NCI-H69 (cell line): ENCODE data around the gene MVB12B.
A peak's percentile ranks its signal among the peaks of the same experiment; 100 is the strongest.

ENCODE experiments used
- DNase-seq: peaks from one replicate; lab custom pipeline; 2025; lab: John Stamatoyannopoulos, UW

The MVB12B gene

GRCh38 chr9:126521551-126521950 is 194.9 kb downstream of the MVB12B start:
- no peak for DNase-seq

DNA sequence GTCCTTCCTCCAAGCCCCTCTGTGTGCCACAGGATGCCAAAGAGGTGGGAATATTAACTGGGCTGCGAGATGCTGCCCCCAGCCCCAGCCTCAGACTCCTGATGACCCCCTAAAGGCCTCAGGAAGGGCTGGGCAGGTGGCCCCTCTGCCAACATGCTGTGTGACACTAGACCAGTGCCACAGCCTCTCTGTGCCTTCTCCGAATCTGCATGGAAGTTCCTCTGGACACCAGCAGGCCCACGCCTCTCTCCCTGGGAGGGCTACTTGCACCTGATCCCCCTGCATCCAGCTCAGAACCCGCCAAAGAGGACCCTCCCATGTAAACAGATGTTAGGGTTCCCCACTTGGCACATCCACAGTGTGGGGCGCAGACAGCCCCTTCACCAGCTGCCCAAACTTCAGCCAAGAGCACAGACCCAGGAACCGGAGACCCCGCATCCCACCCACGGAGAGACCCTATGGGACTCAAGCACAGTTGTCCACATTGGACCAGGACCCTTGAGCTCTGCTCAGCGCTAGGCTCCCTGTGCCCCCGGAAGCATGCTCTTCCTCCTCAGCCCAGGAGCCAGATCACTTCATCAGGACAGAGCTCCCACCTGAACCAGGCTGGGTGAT is 195.5 kb downstream of the MVB12B start:
- no peak for DNase-seq

- no peak for DNase-seq
These were observed 196.2 kb downstream of the MVB12B start for GRCh38 chr9:126522612-126523356.

- DNase-seq = no peak
These were observed 197.0 kb downstream of the MVB12B start for GRCh38 chr9:126523611-126524111.

DNA sequence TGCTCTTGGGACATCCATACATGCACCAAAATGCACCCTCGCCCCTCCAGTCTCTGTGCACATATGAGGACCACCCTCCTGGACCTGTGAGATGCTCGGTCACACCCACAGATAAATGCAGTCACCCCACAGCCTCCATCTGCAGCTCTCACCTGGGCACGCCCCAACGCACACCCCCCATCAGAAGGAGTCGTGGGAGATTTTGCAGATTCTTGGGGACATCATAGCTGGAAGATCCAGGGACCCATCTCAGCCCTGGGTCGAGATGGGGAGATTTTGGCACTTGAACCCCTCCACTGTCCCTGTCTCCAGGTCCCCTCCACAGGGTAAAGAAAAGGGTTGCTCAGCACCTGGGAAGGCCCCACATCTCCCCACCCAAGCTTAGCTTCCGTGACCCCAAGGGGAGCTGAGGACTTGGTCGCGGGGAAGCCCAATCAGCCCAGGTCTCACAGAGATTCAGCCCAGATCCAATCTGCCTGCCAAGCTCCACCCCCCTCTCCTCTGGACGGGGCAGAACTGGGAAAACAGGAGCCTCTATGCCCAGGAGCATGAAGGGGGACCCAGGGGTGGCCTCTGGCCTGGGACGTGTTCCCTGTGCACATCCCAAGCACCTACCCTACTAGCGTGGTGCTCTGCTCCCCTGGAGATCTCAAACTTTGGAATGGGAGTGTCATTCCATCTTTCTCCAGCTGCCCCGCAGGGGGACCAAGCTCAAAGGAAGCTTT is 197.9 kb downstream of the MVB12B start:
- no peak for DNase-seq

GRCh38 chr9:126526218-126527108 is 199.8 kb downstream of the MVB12B start:
- DNase-seq = no peak

- no peak for DNase-seq
These were observed 200.6 kb downstream of the MVB12B start for GRCh38 chr9:126527109-126527825.

GRCh38 chr9:126528111-126528510 is 201.5 kb downstream of the MVB12B start:
- DNase-seq = no peak

- no peak for DNase-seq
These were observed 202.3 kb downstream of the MVB12B start for GRCh38 chr9:126528915-126529314.

DNA sequence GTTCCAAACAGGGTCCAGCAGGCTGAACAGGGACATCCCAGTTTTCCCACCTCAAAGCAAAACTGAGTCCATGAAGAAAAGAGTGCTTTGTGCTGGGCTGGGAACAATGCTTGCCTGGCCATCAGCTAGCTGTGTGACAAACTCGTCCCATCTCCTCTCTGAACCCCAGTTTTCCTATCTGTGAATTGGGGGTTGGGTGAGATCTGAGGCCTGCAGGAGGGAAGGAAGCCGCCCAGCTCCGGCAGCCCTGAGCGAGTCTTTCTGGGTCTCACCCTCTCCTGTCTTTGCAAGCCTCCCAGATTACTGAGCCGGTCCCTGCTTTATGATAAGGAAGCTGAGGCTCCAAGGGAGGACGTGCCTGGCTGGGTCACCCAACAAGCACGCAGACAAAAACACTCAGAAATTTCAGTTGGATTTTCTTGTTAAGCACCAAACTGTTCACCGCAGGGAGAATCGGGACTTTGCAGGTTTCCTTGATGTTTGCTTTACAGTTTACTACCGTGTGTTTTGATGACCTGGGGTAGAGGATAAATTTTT is 204.5 kb downstream of the MVB12B start:
- no peak for DNase-seq

GRCh38 chr9:126531591-126531990 is 205.0 kb downstream of the MVB12B start:
- DNase-seq = no peak

DNA sequence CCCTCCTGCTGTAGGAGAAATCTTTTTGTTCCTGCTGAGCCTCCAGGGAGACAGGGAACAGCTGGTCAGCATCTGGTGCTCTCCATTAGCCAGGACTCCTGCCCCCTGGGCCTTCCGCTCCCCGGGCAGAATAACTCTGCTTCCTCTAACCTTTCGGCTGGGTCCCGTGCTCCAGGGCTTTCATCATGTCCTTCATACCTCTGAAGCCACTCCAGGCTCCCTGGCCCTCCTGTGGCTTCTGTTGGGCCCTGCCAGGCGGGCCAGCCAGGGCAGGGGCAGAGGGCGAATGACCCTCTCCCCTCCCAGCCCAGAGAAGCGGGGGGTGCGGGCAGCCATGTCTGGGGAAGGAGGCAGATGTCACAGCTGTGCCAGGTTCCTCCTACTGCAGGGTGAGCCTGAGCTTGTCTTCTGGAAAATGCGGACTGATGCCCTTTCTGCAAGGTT is 205.4 kb downstream of the MVB12B start:
- peak; percentile 40 for DNase-seq

DNA sequence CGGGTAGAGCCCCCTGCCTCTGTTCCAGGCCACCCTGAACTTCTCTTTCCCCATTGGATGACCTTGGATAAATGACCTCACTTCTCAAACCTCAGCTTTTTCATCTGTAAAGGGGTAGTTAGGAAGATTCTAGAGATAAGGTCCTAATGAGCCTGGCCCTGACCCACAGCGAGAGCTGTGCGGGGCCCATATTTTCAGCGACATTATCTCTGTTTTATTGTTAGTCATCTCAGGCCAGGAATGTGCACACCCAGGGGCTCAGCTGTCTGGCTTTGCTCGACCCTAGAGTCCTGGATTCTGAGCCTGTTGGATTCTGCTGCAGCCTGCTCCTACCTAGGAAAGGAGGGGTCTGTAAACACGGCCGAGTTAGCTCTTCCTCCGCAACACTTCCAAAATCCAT is 205.9 kb downstream of the MVB12B start:
- DNase-seq = no peak

DNA sequence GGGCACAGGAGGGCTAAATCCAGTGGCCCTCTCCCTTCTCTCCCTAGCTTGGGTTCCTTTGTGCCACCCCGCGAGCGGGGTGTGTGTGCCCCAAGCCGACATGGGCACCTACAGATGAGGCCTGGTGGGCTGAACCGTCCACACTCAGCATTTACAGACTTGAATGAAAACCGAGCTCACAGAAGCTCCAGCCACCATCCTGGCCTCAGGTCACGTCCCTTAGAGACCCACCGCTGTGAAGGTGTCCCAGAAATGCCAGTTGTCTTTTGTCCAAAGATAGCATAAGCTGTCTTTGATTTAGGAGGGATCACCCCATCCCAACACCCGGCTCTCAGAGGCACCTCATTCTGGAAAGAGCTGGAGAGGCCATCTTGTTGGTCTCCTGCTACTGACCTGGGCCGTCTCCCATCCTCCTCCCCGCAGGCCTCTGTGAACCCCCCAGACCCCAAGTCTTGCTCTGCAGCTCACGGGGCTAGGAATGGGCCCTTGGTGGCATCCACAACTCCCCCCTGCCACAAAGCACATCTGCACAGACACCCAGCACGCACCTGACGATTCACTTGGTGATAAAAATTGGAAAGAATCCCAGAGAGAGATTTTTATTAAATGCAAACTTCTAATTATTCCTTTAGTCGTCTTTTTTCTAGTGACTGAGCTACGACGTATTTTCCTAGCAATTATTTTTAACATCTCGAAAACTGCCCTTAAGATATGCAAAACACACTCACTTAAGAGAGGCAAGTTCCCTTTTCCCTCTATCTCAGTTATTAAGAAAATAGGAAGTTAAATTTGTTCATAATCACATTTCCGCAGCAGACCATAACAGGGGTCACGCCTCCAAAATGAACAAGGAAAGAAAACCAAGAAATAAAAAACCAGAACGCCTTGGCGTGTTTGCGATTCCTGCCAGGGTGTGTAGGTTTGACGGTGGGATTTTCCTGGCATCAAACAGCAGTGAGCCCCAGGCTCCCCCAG is 206.6 kb downstream of the MVB12B start:
- no peak for DNase-seq

GRCh38 chr9:126533926-126534310 is 207.3 kb downstream of the MVB12B start:
- DNase-seq = no peak

GRCh38 chr9:126534431-126535186 is 208.0 kb downstream of the MVB12B start:
- DNase-seq = no peak

- DNase-seq = no peak
These were observed 209.5 kb downstream of the MVB12B start for GRCh38 chr9:126536131-126536530.

DNA sequence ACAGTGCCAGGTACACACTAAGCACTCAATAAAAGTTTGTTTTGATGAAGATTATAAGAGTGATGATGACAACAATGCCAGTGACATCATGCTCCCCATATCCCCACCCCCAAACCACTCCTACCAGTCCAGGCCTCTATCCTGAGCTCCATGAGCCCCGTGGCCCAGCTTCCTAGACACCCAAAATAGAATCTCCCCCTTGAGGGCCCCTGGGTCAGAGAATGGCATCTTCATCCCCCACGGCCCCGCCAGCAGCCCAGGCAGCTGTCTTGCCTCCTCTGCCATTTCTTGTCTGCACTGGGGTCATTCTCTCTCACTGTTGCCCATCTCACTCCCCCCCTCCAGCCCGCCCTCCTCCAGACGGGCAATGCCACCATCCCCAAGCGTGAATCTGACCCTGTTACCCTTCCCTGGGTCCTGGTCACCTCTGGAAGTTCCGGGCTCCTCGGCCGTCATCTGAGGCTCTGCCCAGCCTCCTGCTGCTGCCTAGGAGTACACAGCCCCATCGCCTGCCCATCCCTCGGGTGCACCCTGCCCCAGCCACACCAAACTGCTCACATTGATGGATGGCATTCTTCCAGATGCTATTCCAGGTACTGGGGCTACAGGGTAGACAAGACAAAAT is 210.3 kb downstream of the MVB12B start:
- no peak for DNase-seq
